GM21515 (cell line): Measurements from ENCODE around the gene MRPL53.
A peak's percentile ranks its signal among the peaks of the same experiment; 100 is the strongest.

Experiments
- ATAC-seq: cut with Tn5 transposase; IDR thresholded peaks from one replicate; pipeline ENCODE4 v1.9.1; 2021; ENCODE audit not compliant: unreplicated experiment

Gene MRPL53

GRCh38 chr2:74472086-74472944 is at the start of gene MRPL53:
MRPL53 (minus strand) TSS chr2:74472680; CDS start chr2:74472660, 20 bp downstream.
- peak; percentile 84 for ATAC-seq

- ATAC-seq = no peak
These were observed 44.2 kb upstream of the MRPL53 start for GRCh38 chr2:74516650-74517049.

- ATAC-seq = no peak
These were observed 43.6 kb upstream of the MRPL53 start for GRCh38 chr2:74515981-74516633.

- ATAC-seq = no peak
These were observed 42.9 kb upstream of the MRPL53 start for GRCh38 chr2:74515271-74515980.

GRCh38 chr2:74514368-74515270 is 42.1 kb upstream of the MRPL53 start, which contains the start of gene TLX2:
TLX2 (plus strand) TSS chr2:74514450; CDS start chr2:74514807, 357 bp downstream.
- no peak for ATAC-seq

- no peak for ATAC-seq
These were observed 41.3 kb upstream of the MRPL53 start for GRCh38 chr2:74513605-74514367.

GRCh38 chr2:74512744-74513604 is 40.5 kb upstream of the MRPL53 start:
- ATAC-seq = no peak

GRCh38 chr2:74511104-74511989 is 38.9 kb upstream of the MRPL53 start:
- no peak for ATAC-seq

GRCh38 chr2:74510272-74510671 is 37.8 kb upstream of the MRPL53 start:
- ATAC-seq = no peak

GRCh38 chr2:74507926-74508520 is 35.5 kb upstream of the MRPL53 start:
- peak; percentile 12 for ATAC-seq

GRCh38 chr2:74507145-74507925 is 34.9 kb upstream of the MRPL53 start, which contains the start of gene PCGF1:
PCGF1 (minus strand) TSS chr2:74507695; CDS start chr2:74507668, 27 bp downstream.
- ATAC-seq = peak; percentile 88

- no peak for ATAC-seq
These were observed 33.2 kb upstream of the MRPL53 start for GRCh38 chr2:74505448-74506246.

GRCh38 chr2:74504591-74504990 is 32.1 kb upstream of the MRPL53 start:
- ATAC-seq = no peak

- ATAC-seq = no peak
These were observed 31.3 kb upstream of the MRPL53 start for GRCh38 chr2:74503506-74504475.
